Measurements from ENCODE around the gene TULP3. TPM values are rescaled to one million over a fixed set of nuclear protein-coding genes. Genes with fewer than 3 reads are reported as not detected.

The TULP3 gene
- 19.0 TPM in 2 replicates for total RNA-seq
- 21.9 and 22.9 TPM in 2 replicates for polyA plus RNA-seq

- peak; percentile 99 for DNase-seq (ENCODE audit: low spot score)
- peaks cover 7% of the 10 kb centered on the region for H4K20me1 ChIP-seq (ENCODE audit: insufficient read depth, poor library complexity, severe bottlenecking)
- no peaks in the 10 kb centered on the region for H3K9me3 ChIP-seq (ENCODE audit: low read depth)
- H3K36me3 ChIP-seq (replicated peaks; ENCODE audit: insufficient read depth, low read depth): no peaks in the 10 kb centered on the region
- peak within 1 kb of the TSS; percentile 93 for H3K27ac ChIP-seq
- H3K79me2 ChIP-seq: peaks cover 41% of the 10 kb centered on the region
- H3K4me1 ChIP-seq (ENCODE audit: insufficient read depth): peaks cover 14% of the 10 kb centered on the region
- H3K27me3 ChIP-seq: no peaks in the 10 kb centered on the region
- 2% methylated on average over 61 of the region's 83 CpGs for WGBS (ENCODE audit: low lambda C conversion rate, missing lambda C conversion rate)
- peak within 1 kb of the TSS; percentile 83 for H2AFZ ChIP-seq
- no peaks in the 10 kb centered on the region for H3K9me2 ChIP-seq (replicated peaks; ENCODE audit: insufficient read depth)
- peak within 1 kb of the TSS; percentile 84 for H3K4me2 ChIP-seq
- no peak for TF ChIP-seq CTCF (IDR thresholded peaks at IDR 0.05; ENCODE audit: poor library complexity)
- TF ChIP-seq EZH2phosphoT487 (IDR thresholded peaks at IDR 0.05; ENCODE audit: low read depth, severe bottlenecking, unreplicated experiment): no peak
- TF ChIP-seq EZH2 (IDR thresholded peaks at IDR 0.05; ENCODE audit: borderline replicate concordance): no peak
- peak within 1 kb of the TSS; percentile 66 for H3K4me3 ChIP-seq
These were observed at the start of gene TULP3 for GRCh38 chr12:2890388-2891239. Gene TULP3 (plus strand): TSS chr12:2890891. CDS start chr12:2890948, 57 bp downstream.

- Histone ChIP-seq H4K20me1 (ENCODE audit: insufficient read depth, poor library complexity, severe bottlenecking) (no peaks in the 10 kb centered on the region), H3K9me3 (ENCODE audit: low read depth) (no peaks in the 10 kb centered on the region), H3K4me3 (no peak overlapping the region), H2AFZ (no peak overlapping the region), H3K79me2 (no peaks in the 10 kb centered on the region), H3K27me3 (no peaks in the 10 kb centered on the region), H3K9me2 (replicated peaks; ENCODE audit: insufficient read depth) (no peaks in the 10 kb centered on the region), H3K4me2 (no peak overlapping the region), H3K36me3 (replicated peaks; ENCODE audit: insufficient read depth, low read depth) (no peaks in the 10 kb centered on the region), H3K4me1 (ENCODE audit: insufficient read depth) (peaks cover under 1% of the 10 kb centered on the region), H3K27ac (no peak overlapping the region)
- no peak for TF ChIP-seq CTCF (IDR thresholded peaks at IDR 0.05; ENCODE audit: poor library complexity)
- TF ChIP-seq EZH2 (IDR thresholded peaks at IDR 0.05; ENCODE audit: borderline replicate concordance): no peak
- no peak for TF ChIP-seq EZH2phosphoT487 (IDR thresholded peaks at IDR 0.05; ENCODE audit: low read depth, severe bottlenecking, unreplicated experiment)
- DNase-seq (ENCODE audit: low spot score): no peak
- WGBS (ENCODE audit: low lambda C conversion rate, missing lambda C conversion rate): 72% methylated on average over 9 of the region's 9 CpGs
These were observed 49.5 kb upstream of the TULP3 start for GRCh38 chr12:2841056-2841650.

- Histone ChIP-seq H3K4me1 (ENCODE audit: insufficient read depth) (peaks cover 4% of the 10 kb centered on the region), H3K4me3 (no peak overlapping the region), H3K9me3 (ENCODE audit: low read depth) (no peaks in the 10 kb centered on the region), H3K9me2 (replicated peaks; ENCODE audit: insufficient read depth) (no peaks in the 10 kb centered on the region), H3K27ac (no peak overlapping the region), H3K79me2 (no peaks in the 10 kb centered on the region), H3K36me3 (replicated peaks; ENCODE audit: insufficient read depth, low read depth) (no peaks in the 10 kb centered on the region), H3K27me3 (no peaks in the 10 kb centered on the region), H4K20me1 (ENCODE audit: insufficient read depth, poor library complexity, severe bottlenecking) (no peaks in the 10 kb centered on the region), H3K4me2 (no peak overlapping the region), H2AFZ (no peak overlapping the region)
- WGBS (ENCODE audit: low lambda C conversion rate, missing lambda C conversion rate): 90% methylated on average over 5 of the region's 5 CpGs
- DNase-seq (ENCODE audit: low spot score): no peak
- TF ChIP-seq EZH2 (IDR thresholded peaks at IDR 0.05; ENCODE audit: borderline replicate concordance) (no peak), CTCF (IDR thresholded peaks at IDR 0.05; ENCODE audit: poor library complexity) (no peak), EZH2phosphoT487 (IDR thresholded peaks at IDR 0.05; ENCODE audit: low read depth, severe bottlenecking, unreplicated experiment) (no peak)
These were observed 47.7 kb upstream of the TULP3 start for GRCh38 chr12:2842948-2843347.

All from hepatocyte (in vitro differentiated cells).